ENCODE results near the gene TMEM30B. TPM values are rescaled to one million over a fixed set of nuclear protein-coding genes. Genes with fewer than 3 reads are reported as not detected.

TMEM30B gene
- total and polyA plus RNA-seq, 7 donors = 0.54 to 21.0 (median 1.4) TPM

- Histone ChIP-seq H3K36me3 (no peaks in the 10 kb centered on the region), H3K4me3 (no peak overlapping the region), H3K4me1 (peaks cover 0 to 4% (median 0%) of the 10 kb centered on the region in 4 donors), H3K9me3 (no peaks in the 10 kb centered on the region), H3K27me3 (no peaks in the 10 kb centered on the region), H3K27ac (no peak overlapping the region)
- intact Hi-C loops (cut with DNase I) = no loop called here
- TF ChIP-seq EP300 (IDR thresholded peaks at IDR 0.05) = no peak
- no peak for TF ChIP-seq POLR2A (IDR thresholded peaks at IDR 0.05)
- no peak for TF ChIP-seq POLR2AphosphoS5 (IDR thresholded peaks at IDR 0.05)
- TF ChIP-seq CTCF (IDR thresholded peaks at IDR 0.05) = no peak
- no peak for DNase-seq
- WGBS, 2 donors = 51 to 75% methylated on average over 6 of the region's 6 CpGs
These were observed 53.1 kb downstream of the TMEM30B start for GRCh38 chr14:61227884-61228591.

Other genes with a start within 250 kb of the TMEM30B start
- gene PRKCH, start 40.2 kb upstream of the TMEM30B start, total RNA-seq = 10 to 100 TPM in 3 of 4 donors, 1 to 10 TPM in 1; 7.6 to 19.9 (median 12.7) TPM
- gene PRKCH, start 40.2 kb upstream of the TMEM30B start, polyA plus RNA-seq = 10 to 100 TPM in 1 of 3 donors, 1 to 10 TPM in 2; 4.2 to 16.2 (median 4.6) TPM